ENCODE results near the gene ASTN2.

Gene ASTN2

GRCh38 chr9:116435706-116436105, 979.2 kb downstream of the ASTN2 start:
- no peak for DNase-seq

GRCh38 chr9:116434314-116434713, 980.5 kb downstream of the ASTN2 start:
- DNase-seq, result no peak

GRCh38 chr9:116432051-116432450, 982.8 kb downstream of the ASTN2 start:
- DNase-seq, result no peak

GRCh38 chr9:116430849-116431248, 984.0 kb downstream of the ASTN2 start:
- DNase-seq, result no peak

GRCh38 chr9:116425244-116425643, 989.6 kb downstream of the ASTN2 start:
- DNase-seq, result no peak

- DNase-seq, result no peak
These were observed 991.7 kb downstream of the ASTN2 start for GRCh38 chr9:116423149-116423548.

- DNase-seq, result no peak
These were observed 992.5 kb downstream of the ASTN2 start for GRCh38 chr9:116422119-116422979.

GRCh38 chr9:116420993-116421538, 993.8 kb downstream of the ASTN2 start:
- no peak for DNase-seq

- DNase-seq, result no peak
These were observed 995.7 kb downstream of the ASTN2 start for GRCh38 chr9:116419181-116419580.

- DNase-seq, result no peak
These were observed 997.4 kb downstream of the ASTN2 start for GRCh38 chr9:116417464-116417863.

GRCh38 chr9:116416421-116416820, 998.4 kb downstream of the ASTN2 start:
- no peak for DNase-seq

- DNase-seq, result no peak
These were observed 1000.5 kb downstream of the ASTN2 start for GRCh38 chr9:116414374-116414773.

GRCh38 chr9:116411506-116411905, 1003.4 kb downstream of the ASTN2 start:
- DNase-seq, result no peak

- no peak for DNase-seq
These were observed 1005.2 kb downstream of the ASTN2 start for GRCh38 chr9:116409638-116410037.

- DNase-seq, result no peak
These were observed 1005.7 kb downstream of the ASTN2 start for GRCh38 chr9:116409129-116409528.

- DNase-seq, result no peak
These were observed 1008.4 kb downstream of the ASTN2 start for GRCh38 chr9:116406469-116406868.

GRCh38 chr9:116405321-116405720, 1009.5 kb downstream of the ASTN2 start:
- no peak for DNase-seq

GRCh38 chr9:116404228-116404627, 1010.6 kb downstream of the ASTN2 start:
- DNase-seq, result no peak

GRCh38 chr9:116403171-116403570, 1011.7 kb downstream of the ASTN2 start:
- DNase-seq, result no peak

GRCh38 chr9:116395699-116396037, 1019.2 kb downstream of the ASTN2 start:
- no peak for DNase-seq

GRCh38 chr9:116394894-116395698, 1019.8 kb downstream of the ASTN2 start:
- DNase-seq, result no peak

- DNase-seq, result no peak
These were observed 1020.8 kb downstream of the ASTN2 start for GRCh38 chr9:116394070-116394469.

GRCh38 chr9:116393198-116393597, 1021.7 kb downstream of the ASTN2 start:
- DNase-seq, result no peak
